Measurements from ENCODE around the gene CLNK.

DNA sequence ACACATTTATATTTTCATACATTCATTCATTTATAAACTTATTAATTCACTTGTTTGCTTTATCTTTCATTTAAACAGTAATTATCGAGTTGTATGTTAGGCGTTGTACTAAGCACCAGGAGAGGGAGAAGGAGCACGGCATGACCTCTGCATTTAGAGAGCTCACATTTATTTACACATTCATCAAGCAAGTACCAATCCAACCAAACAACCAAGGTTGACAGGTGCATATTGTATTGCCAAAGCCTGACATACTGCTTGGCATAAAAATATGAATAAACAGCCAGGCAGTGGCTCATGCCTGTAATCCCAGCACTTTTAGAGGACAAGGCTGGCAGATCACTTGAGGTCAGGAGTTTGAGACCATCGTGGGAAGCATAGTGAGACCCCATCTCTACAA, 37.0 kb upstream of the CLNK start:
- TF ChIP-seq, protein P1, sequence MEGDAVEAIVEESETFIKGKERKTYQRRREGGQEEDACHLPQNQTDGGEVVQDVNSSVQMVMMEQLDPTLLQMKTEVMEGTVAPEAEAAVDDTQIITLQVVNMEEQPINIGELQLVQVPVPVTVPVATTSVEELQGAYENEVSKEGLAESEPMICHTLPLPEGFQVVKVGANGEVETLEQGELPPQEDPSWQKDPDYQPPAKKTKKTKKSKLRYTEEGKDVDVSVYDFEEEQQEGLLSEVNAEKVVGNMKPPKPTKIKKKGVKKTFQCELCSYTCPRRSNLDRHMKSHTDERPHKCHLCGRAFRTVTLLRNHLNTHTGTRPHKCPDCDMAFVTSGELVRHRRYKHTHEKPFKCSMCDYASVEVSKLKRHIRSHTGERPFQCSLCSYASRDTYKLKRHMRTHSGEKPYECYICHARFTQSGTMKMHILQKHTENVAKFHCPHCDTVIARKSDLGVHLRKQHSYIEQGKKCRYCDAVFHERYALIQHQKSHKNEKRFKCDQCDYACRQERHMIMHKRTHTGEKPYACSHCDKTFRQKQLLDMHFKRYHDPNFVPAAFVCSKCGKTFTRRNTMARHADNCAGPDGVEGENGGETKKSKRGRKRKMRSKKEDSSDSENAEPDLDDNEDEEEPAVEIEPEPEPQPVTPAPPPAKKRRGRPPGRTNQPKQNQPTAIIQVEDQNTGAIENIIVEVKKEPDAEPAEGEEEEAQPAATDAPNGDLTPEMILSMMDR (IDR thresholded peaks at IDR 0.05; ENCODE audit: poor library complexity) = no peak
- TF ChIP-seq EZH2 (IDR thresholded peaks at IDR 0.05; ENCODE audit: borderline replicate concordance) (no peak), EZH2phosphoT487 (IDR thresholded peaks at IDR 0.05; ENCODE audit: low read depth, severe bottlenecking, unreplicated experiment) (no peak)
